ENCODE measurements around the gene TGM4.

Gene TGM4

DNA sequence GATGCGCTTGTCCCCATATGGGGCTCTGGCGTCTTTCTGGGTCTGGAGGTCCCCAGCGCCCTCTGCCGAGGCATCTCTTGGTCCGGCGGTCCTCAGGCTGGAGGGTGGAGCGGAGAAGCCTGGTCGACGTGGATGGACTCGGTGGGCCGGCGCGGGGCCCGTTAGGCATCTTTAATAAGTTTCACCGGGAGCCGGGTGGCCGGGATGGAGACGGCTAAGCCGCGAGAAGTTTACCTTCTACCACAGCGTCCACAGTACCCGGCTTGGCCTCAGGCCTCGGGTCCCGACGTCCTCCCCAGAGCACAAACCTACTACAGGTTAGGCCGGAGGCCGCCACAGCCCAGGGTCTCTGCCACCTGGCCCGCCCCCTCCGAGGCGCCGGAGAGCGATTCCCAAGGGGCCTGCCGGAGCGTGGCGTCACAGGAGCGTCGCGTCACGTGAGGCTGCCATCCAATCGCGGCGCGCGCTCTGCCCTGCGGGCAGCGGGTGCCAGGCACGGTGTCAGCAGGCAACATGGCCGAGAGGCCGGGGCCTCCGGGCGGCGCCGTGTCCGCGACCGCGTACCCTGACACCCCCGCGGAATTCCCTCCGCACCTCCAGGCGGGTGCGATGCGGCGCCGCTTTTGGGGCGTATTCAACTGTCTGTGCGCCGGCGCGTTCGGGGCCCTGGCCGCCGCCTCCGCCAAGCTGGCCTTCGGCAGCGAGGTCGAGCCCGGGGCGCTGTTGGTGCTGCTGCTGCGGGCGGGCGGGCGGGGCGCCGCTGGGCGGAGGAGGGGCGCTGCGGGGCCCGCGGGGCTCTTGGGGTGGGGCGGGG lies 12.8 kb upstream of the TGM4 start, which contains the start of gene TMEM42:
Gene TMEM42 (plus strand): TSS at position 501 of the 814 bp plus-strand sequence. CDS start 13 bp downstream, at position 514.
- CTCF ChIA-PET: interaction anchor here (0.9 kb wide), 1 partner anchor 36 kb away, joined by 3 read pairs; no protein-coding TSS in a partner anchor
- peak within 1 kb of the TSS; percentile 86 for H3K27ac ChIP-seq
- DNase-seq (ENCODE audit: low spot score): peak; percentile 81
- POLR2A ChIA-PET (ENCODE audit: low non-redundant PET): no interaction called here
- no peak for TF ChIP-seq CTCF (conservative IDR thresholded peaks at IDR 0.05; ENCODE audit: low read depth)

GRCh38 chr3:44862226-44862637 lies 12.2 kb upstream of the TGM4 start:
- DNase-seq (ENCODE audit: low spot score): peak; percentile 12
- ChIA-PET CTCF (interaction anchor here (0.5 kb wide), 1 partner anchor 407 kb away, joined by 3 read pairs; no protein-coding TSS in a partner anchor), POLR2A (ENCODE audit: low non-redundant PET) (no interaction called here)
- no peak for TF ChIP-seq CTCF (conservative IDR thresholded peaks at IDR 0.05; ENCODE audit: low read depth)
- peak overlapping the region; percentile 86 for H3K27ac ChIP-seq

GRCh38 chr3:44865272-44866035 lies 9.0 kb upstream of the TGM4 start:
- ChIA-PET CTCF (interaction anchor here (0.5 kb wide), 1 partner anchor 646 kb away, joined by 3 read pairs; no protein-coding TSS in a partner anchor), POLR2A (ENCODE audit: low non-redundant PET) (no interaction called here)
- peak overlapping the region; percentile 4; the same call in 1 of the 2 replicates for H3K27ac ChIP-seq
- no peak for DNase-seq (ENCODE audit: low spot score)
- TF ChIP-seq CTCF (conservative IDR thresholded peaks at IDR 0.05; ENCODE audit: low read depth): no peak

GRCh38 chr3:44867421-44868111 lies 6.8 kb upstream of the TGM4 start:
- TF ChIP-seq CTCF (conservative IDR thresholded peaks at IDR 0.05; ENCODE audit: low read depth): no peak
- DNase-seq (ENCODE audit: low spot score): no peak
- ChIA-PET CTCF (no interaction called here), POLR2A (ENCODE audit: low non-redundant PET) (no interaction called here)
- peak overlapping the region; percentile 30 for H3K27ac ChIP-seq

DNA sequence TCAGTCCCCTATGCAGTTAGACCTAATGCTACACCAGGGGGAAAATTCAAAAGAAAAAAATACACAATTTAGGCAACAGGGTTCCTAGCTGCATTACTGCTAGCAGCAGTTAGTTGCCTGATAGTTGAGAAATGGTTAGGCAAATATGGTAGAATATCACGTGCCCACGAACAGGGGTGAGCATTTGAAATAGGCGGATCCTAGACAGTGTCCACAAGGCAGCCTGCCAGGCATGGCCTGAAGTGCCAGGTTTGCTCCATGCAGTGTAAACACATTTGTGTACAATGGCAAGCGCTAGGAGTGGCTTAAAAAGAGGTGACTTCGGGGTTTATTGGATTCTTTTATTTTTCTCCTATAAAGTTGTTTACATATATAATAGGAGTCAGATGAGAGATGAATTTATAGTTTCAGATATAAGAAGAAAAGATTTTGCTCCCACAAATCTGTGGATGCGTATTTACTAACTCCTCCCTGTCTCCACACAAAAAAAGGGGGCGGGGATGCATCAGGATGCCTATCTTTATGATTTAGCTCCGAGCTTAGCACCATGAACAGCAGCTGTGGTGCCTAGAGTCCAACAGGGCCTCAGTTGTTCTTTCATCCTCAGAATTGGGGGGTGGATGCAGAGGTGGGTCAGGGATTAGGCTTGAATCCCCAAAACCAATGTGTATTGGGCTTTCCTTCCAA lies 3.9 kb upstream of the TGM4 start:
- CTCF ChIA-PET: no interaction called here
- H3K27ac ChIP-seq: no peak overlapping the region
- POLR2A ChIA-PET (ENCODE audit: low non-redundant PET): no interaction called here
- no peak for DNase-seq (ENCODE audit: low spot score)
- TF ChIP-seq CTCF (conservative IDR thresholded peaks at IDR 0.05; ENCODE audit: low read depth): no peak
